Measurements from ENCODE around the gene DHRS12. TPM values are rescaled to one million over a fixed set of nuclear protein-coding genes. Genes with fewer than 3 reads are reported as not detected.

The DHRS12 gene
- total RNA-seq, 1 experiment from 2014 or later, result 10.2 TPM

DNA sequence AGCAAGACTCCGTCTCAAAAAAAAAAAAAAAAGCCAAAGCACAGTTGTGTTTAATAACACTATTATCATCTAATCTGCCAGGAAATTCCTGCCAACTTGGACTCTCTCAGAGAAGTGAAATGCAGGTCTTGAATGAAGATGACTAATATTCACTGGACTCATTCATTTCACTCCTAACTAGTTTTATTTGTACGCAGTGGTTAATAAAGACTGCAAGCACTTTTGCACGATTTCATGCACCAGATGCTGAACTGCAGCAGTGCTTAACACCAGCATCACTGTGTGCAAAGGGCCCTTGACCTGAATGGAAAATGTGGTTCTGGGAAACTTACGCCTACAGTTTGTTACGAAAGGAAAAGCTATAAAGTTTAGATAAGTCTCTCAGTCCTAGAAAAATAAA lies 63.3 kb downstream of the DHRS12 start (continued):
- TF ChIP-seq GRHL2 (CRISPR knock-in tag; IDR thresholded peaks at IDR 0.05; ENCODE audit: insufficient replicate concordance, severe bottlenecking), result no peak
- TF ChIP-seq ZNF396 (CRISPR knock-in tag; IDR thresholded peaks at IDR 0.05; ENCODE audit: borderline replicate concordance), result no peak
- TF ChIP-seq, protein P1, sequence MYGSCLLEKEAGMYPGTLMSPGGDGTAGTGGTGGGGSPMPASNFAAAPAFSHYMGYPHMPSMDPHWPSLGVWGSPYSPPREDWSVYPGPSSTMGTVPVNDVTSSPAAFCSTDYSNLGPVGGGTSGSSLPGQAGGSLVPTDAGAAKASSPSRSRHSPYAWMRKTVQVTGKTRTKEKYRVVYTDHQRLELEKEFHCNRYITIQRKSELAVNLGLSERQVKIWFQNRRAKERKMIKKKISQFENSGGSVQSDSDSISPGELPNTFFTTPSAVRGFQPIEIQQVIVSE (CRISPR knock-in tag; IDR thresholded peaks at IDR 0.05; ENCODE audit: borderline replicate concordance), result no peak
- TF ChIP-seq, protein P2, sequence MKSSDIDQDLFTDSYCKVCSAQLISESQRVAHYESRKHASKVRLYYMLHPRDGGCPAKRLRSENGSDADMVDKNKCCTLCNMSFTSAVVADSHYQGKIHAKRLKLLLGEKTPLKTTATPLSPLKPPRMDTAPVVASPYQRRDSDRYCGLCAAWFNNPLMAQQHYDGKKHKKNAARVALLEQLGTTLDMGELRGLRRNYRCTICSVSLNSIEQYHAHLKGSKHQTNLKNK (CRISPR knock-in tag; IDR thresholded peaks at IDR 0.05), result no peak
- no peak for TF ChIP-seq ZNF121 (CRISPR knock-in tag; IDR thresholded peaks at IDR 0.05)
- TF ChIP-seq, protein P3, sequence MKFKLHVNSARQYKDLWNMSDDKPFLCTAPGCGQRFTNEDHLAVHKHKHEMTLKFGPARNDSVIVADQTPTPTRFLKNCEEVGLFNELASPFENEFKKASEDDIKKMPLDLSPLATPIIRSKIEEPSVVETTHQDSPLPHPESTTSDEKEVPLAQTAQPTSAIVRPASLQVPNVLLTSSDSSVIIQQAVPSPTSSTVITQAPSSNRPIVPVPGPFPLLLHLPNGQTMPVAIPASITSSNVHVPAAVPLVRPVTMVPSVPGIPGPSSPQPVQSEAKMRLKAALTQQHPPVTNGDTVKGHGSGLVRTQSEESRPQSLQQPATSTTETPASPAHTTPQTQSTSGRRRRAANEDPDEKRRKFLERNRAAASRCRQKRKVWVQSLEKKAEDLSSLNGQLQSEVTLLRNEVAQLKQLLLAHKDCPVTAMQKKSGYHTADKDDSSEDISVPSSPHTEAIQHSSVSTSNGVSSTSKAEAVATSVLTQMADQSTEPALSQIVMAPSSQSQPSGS (CRISPR knock-in tag; IDR thresholded peaks at IDR 0.05; ENCODE audit: borderline replicate concordance, low read depth), result no peak
- no peak for TF ChIP-seq TEAD4 (CRISPR knock-in tag; IDR thresholded peaks at IDR 0.05)
- TF ChIP-seq, protein P4, sequence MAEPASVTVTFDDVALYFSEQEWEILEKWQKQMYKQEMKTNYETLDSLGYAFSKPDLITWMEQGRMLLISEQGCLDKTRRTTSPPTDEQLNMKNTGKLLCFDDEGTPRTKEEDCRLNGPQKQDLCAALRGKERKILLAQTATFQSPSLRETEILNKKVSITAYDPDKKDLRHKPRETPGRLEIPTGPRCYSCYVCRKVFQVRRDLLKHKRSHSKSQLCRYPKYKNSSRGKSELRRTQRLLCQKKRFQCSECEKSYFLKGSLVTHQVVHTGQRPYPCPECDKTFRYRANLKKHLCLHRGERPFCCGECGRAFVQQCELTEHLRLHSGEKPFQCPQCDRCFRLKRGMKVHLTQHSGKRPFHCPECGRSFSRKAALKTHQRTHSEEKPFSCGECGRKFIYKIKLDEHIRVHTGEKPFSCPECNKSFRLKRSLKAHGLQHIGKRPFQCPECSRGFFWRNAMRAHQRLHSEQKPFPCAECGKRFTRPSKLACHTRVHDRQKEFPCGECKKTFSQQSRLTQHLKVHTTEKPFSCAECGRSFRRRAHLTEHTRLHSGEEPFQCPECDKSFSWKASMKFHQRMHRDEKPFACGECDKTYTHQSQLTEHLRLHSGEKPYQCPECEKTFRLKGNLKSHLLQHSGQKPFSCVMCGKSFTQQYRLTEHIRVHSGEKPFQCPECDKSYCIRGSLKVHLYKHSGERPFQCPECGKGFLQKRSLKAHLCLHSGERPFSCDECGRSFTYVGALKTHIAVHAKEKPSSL (CRISPR knock-in tag; conservative IDR thresholded peaks at IDR 0.05), result no peak
- TF ChIP-seq ZNF671 (CRISPR knock-in tag; IDR thresholded peaks at IDR 0.05), result no peak
- TF ChIP-seq EMX1 (CRISPR knock-in tag; IDR thresholded peaks at IDR 0.05), result no peak
- TF ChIP-seq, protein P5, sequence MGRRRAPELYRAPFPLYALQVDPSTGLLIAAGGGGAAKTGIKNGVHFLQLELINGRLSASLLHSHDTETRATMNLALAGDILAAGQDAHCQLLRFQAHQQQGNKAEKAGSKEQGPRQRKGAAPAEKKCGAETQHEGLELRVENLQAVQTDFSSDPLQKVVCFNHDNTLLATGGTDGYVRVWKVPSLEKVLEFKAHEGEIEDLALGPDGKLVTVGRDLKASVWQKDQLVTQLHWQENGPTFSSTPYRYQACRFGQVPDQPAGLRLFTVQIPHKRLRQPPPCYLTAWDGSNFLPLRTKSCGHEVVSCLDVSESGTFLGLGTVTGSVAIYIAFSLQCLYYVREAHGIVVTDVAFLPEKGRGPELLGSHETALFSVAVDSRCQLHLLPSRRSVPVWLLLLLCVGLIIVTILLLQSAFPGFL (CRISPR knock-in tag; IDR thresholded peaks at IDR 0.05; ENCODE audit: borderline replicate concordance), result no peak

DNA sequence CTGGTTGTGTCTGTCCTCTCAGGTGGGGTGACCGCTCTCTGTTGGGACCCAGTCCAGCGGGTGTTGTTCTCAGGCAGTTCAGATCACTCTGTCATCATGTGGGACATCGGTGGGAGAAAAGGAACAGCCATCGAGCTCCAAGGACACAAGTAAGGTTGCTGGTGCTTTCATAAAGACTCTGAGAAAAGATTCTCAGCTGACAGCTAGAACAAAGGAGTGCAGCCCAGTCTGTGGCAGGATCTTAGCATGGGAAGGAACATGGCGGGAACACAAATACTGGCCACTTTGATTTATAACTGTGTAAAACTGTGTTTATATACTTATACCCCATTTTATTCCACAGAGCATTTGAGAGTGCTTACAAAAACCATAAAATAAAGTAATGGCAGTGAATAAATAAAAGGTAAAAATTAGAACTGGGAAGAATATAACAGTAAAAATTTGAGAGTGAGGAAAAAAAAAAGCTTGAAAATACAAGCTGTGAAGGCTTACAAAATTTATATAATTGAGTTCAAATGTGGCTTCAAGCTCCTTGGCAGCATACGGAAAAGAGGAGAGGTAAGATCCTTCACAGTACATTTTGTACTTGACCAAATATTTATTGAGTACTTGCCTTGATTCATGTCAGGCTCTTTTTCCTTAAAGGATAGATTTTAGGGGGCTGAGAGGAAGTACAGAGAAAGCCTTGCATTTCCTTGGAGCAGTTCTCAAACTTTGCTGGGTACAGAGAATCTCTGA lies 64.8 kb downstream of the DHRS12 start:
- no peak for ATAC-seq
- H3K27me3 Mint-ChIP-seq (ENCODE audit: low read depth), result no peaks in the 10 kb centered on the region
- ChIA-PET POLR2A (no interaction called here), CTCF (no interaction called here)
- H3K4me1 Mint-ChIP-seq, result no peaks in the 10 kb centered on the region
- no peak for TF ChIP-seq NFE2L1 (CRISPR knock-in tag; IDR thresholded peaks at IDR 0.05)
- TF ChIP-seq TEAD1 (CRISPR knock-in tag; IDR thresholded peaks at IDR 0.05), result no peak
- no peak for TF ChIP-seq ETV6 (CRISPR knock-in tag; IDR thresholded peaks at IDR 0.05)
- no peak for TF ChIP-seq SMAD4 (CRISPR knock-in tag; IDR thresholded peaks at IDR 0.05)
- TF ChIP-seq ZNF396 (CRISPR knock-in tag; IDR thresholded peaks at IDR 0.05; ENCODE audit: borderline replicate concordance), result no peak
- TF ChIP-seq, protein P6, sequence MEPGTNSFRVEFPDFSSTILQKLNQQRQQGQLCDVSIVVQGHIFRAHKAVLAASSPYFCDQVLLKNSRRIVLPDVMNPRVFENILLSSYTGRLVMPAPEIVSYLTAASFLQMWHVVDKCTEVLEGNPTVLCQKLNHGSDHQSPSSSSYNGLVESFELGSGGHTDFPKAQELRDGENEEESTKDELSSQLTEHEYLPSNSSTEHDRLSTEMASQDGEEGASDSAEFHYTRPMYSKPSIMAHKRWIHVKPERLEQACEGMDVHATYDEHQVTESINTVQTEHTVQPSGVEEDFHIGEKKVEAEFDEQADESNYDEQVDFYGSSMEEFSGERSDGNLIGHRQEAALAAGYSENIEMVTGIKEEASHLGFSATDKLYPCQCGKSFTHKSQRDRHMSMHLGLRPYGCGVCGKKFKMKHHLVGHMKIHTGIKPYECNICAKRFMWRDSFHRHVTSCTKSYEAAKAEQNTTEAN (CRISPR knock-in tag; IDR thresholded peaks at IDR 0.05), result no peak
- TF ChIP-seq SMAD3 (CRISPR knock-in tag; IDR thresholded peaks at IDR 0.05; ENCODE audit: borderline replicate concordance), result no peak
- no peak for TF ChIP-seq TCF7 (CRISPR knock-in tag; IDR thresholded peaks at IDR 0.05; ENCODE audit: low read depth)
- TF ChIP-seq JUN (CRISPR knock-in tag; IDR thresholded peaks at IDR 0.05), result no peak
- H3K9me3 Mint-ChIP-seq, result no peaks in the 10 kb centered on the region
- H3K36me3 Mint-ChIP-seq, result peaks cover 27% of the 10 kb centered on the region
- no peak overlapping the region for H3K4me3 Mint-ChIP-seq
- no peak overlapping the region for H3K27ac Mint-ChIP-seq
- DNase-seq (ENCODE audit: low spot score), result no peak

All from WTC11 (cell line).